Uterus (tissue), 2 donors: ENCODE measurements around the gene GOLT1A.

Experiments used
- CTCF ChIP-seq, 4 experiments: fragments of 200-600 bp in 2 of 4; fragments of 450-650 bp in 2 of 4; sonication (generic) in 2 of 4; IDR thresholded peaks; one replicate each; pipeline ENCODE4 v1.5.1; 2016 to 2019; ENCODE audit warnings: antibody characterized with exemption in 4 of 4, mild to moderate bottlenecking in 2 of 4, moderate library complexity in 1 of 4
- POLR2A ChIP-seq, 2 donors: fragments of 450-650 bp; IDR thresholded peaks; one replicate each; pipeline ENCODE4 v1.6.1; 2016; ENCODE audit warnings: antibody characterized with exemption in 2 of 2, mild to moderate bottlenecking in 1 of 2, moderate library complexity in 1 of 2

GRCh38 chr1:204263254-204263910, 49.6 kb upstream of the GOLT1A start:
- TF ChIP-seq CTCF (IDR thresholded peaks at IDR 0.05) (no peak), POLR2A (IDR thresholded peaks at IDR 0.05) (no peak)
